GM23338 (cell line): Measurements from ENCODE around the gene UGT1A7.

ENCODE experiments used
- JUNB ChIP-seq: IDR thresholded peaks from one replicate; pipeline ENCODE4 v1.6.1; 2016; ENCODE audit warnings: antibody characterized with exemption; ENCODE audit not compliant: unreplicated experiment
- TF ChIP-seq, protein P1 (sequence below): IDR thresholded peaks from one replicate; pipeline ENCODE4 v1.6.1; 2018; ENCODE audit warnings: antibody characterized with exemption; ENCODE audit not compliant: unreplicated experiment

DNA sequence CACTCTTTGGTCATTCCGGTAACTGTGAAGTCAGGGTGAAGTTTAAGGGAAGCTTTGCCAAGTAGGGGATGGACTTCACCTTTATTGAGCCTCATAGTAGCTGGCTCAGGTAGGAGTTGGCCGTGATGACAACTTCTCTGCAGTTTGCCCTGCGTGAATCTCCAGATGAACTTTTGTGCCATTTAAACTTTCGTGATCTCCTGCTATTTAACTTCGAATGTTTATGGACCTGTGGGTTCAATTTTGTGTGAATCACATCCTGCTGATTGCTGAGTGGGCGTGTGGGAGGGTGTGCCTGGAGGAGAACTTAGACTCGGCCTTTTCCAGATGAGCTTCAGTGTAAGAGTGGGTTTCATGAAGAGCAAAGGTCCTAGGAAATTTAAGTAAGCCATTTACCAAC, 82.6 kb downstream of the UGT1A7 start:
- TF ChIP-seq JUNB, result no peak
- TF ChIP-seq, protein P1, sequence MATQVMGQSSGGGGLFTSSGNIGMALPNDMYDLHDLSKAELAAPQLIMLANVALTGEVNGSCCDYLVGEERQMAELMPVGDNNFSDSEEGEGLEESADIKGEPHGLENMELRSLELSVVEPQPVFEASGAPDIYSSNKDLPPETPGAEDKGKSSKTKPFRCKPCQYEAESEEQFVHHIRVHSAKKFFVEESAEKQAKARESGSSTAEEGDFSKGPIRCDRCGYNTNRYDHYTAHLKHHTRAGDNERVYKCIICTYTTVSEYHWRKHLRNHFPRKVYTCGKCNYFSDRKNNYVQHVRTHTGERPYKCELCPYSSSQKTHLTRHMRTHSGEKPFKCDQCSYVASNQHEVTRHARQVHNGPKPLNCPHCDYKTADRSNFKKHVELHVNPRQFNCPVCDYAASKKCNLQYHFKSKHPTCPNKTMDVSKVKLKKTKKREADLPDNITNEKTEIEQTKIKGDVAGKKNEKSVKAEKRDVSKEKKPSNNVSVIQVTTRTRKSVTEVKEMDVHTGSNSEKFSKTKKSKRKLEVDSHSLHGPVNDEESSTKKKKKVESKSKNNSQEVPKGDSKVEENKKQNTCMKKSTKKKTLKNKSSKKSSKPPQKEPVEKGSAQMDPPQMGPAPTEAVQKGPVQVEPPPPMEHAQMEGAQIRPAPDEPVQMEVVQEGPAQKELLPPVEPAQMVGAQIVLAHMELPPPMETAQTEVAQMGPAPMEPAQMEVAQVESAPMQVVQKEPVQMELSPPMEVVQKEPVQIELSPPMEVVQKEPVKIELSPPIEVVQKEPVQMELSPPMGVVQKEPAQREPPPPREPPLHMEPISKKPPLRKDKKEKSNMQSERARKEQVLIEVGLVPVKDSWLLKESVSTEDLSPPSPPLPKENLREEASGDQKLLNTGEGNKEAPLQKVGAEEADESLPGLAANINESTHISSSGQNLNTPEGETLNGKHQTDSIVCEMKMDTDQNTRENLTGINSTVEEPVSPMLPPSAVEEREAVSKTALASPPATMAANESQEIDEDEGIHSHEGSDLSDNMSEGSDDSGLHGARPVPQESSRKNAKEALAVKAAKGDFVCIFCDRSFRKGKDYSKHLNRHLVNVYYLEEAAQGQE, result no peak
